Breast epithelium (tissue), 3 donors: ENCODE measurements around the gene KCNN4.

Experiments used
- CTCF ChIP-seq, 3 donors: fragments of 450-650 bp; IDR thresholded peaks; one replicate each; pipeline ENCODE4 v1.5.1; 2016 to 2017; ENCODE audit warnings: antibody characterized with exemption in 3 of 3, mild to moderate bottlenecking in 3 of 3, moderate library complexity in 3 of 3
- POLR2A ChIP-seq: fragments of 450-650 bp; IDR thresholded peaks from one replicate; pipeline ENCODE4 v1.6.1; 2016; ENCODE audit warnings: antibody characterized with exemption, mild to moderate bottlenecking, moderate library complexity
- POLR2AphosphoS5 ChIP-seq, 3 donors: sonication (generic); formaldehyde crosslinking; IDR thresholded peaks; one replicate each; pipeline ENCODE4 v1.6.1; 2017; ENCODE audit warnings: antibody characterized with exemption in 3 of 3

- TF ChIP-seq POLR2A (no peak), CTCF (IDR thresholded peaks at IDR 0.05) (no peak), POLR2AphosphoS5 (IDR thresholded peaks at IDR 0.05) (no peak)
Measured at GRCh38 chr19:43802216-43802951, 21.6 kb upstream of the KCNN4 start, which contains the start of gene LYPD5.
